GM13976 (cell line): ENCODE measurements around the gene TSHB.

Experiments
- DNase-seq: peaks from one replicate; pipeline ENCODE4 v3.0.0; 2012; ENCODE audit warnings: low spot score
- in situ Hi-C: fragments of 300-500 bp; cut with MboI; formaldehyde crosslinking; loops from one replicate; pipeline ENCODE4 v1.12.0; 2022; ENCODE audit warnings: low sequenced_read_pairs, mixed read lengths, inconsistent platforms; ENCODE audit not compliant: unreplicated experiment
- TF ChIP-seq, protein P1 (sequence below): IDR thresholded peaks from 2 replicates; pipeline ENCODE4 v1.5.1; 2012; ENCODE audit warnings: borderline replicate concordance, mild to moderate bottlenecking; ENCODE audit not compliant: insufficient read depth; ENCODE audit errors: extremely low read depth, missing control alignments, control extremely low read depth

TSHB gene

DNA sequence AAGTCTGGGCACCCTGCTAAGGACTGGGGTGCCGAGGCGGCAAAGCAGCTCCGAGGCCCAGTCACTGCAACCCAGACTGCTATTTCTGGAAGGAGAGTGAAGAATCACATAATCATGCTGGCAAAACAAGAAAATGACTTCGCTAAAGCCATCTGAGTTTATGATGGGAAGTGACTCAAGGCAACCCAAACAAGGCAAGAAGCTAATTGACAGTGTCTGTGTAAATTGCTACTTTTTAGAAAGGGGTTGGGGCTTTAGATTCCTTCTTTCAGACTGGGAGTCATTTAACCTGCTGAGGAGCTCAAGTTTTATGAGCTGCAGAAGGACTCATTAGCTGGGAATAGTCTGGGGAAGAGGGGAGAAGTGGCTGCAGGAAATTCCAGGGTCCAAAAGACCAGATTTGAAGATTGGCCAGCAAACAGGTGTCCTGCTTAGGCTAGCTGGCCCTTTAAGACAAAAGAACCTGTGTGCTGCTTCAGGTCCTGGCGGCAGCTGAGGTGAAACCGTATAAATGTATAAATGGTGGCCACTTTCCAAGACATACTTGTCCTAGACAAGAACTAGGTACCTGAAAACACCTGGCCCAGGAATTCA lies 28.1 kb downstream of the TSHB start:
- TF ChIP-seq, protein P1, sequence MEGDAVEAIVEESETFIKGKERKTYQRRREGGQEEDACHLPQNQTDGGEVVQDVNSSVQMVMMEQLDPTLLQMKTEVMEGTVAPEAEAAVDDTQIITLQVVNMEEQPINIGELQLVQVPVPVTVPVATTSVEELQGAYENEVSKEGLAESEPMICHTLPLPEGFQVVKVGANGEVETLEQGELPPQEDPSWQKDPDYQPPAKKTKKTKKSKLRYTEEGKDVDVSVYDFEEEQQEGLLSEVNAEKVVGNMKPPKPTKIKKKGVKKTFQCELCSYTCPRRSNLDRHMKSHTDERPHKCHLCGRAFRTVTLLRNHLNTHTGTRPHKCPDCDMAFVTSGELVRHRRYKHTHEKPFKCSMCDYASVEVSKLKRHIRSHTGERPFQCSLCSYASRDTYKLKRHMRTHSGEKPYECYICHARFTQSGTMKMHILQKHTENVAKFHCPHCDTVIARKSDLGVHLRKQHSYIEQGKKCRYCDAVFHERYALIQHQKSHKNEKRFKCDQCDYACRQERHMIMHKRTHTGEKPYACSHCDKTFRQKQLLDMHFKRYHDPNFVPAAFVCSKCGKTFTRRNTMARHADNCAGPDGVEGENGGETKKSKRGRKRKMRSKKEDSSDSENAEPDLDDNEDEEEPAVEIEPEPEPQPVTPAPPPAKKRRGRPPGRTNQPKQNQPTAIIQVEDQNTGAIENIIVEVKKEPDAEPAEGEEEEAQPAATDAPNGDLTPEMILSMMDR = no peak
- DNase-seq = no peak
- in situ Hi-C loops = no loop called here

DNA sequence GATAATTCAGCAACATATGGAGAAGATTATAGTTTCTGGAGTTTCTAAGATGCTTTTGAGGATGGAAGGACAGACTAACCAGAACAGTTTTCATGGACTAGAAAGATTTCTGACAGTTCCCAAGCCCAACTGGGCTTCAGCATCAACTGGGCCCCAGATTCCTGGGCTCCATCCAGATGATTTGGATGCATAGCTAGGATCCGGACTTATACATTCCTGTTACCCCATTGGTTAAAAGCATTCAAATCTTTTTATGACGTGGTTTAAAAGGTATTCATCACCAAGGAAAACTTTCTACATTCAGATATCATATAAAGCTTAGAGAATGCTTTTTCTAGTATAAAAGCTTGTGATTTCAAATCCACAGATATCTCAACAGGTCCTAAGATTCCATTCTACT lies 29.7 kb downstream of the TSHB start:
- TF ChIP-seq, protein P1 = no peak
- in situ Hi-C loops = no loop called here

DNA sequence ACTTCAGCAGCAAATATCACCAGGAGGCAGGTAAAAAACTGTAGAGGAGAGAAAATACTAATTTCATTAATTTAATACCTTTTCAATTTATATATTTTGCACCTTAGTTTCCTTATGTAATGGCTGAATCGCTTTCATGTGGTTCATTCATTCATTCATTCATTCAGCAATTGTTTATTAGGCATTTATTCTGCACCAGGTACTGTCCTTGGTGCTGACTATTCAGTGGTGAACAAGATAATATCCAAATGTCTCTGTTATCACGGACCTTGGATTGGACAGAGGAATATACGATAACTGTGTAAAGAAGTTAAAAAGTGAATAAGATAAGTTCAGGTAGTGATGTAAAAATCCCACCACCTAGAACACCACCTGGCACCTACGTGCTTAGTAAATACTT lies 30.9 kb downstream of the TSHB start:
- TF ChIP-seq, protein P1 = no peak
- in situ Hi-C loops = no loop called here
- DNase-seq = no peak

More for the DNA sequence above, 29.7 kb downstream of the TSHB start:
- DNase-seq = no peak

DNA sequence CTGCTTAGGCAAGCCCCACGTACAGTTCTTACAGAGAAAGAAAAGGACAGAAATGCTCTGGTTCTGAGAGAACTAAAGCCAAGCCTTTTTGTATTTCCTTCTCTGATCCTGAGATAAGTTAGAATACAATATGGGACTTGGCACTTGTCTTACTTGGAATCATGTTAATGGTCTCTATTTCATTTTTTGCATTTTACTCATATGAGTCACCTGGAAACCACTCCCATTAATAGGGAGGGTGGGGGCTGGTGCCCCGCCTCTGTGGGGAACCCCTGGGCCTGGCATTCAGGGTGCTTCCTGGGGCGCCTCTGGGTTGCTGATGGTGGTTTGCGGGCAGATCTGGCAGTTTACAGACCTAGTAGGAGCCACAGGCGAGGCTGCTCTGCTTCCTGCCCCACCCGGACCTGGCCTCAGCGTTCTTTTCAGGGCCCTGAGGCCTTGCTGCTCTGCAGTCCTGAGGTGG lies 32.9 kb downstream of the TSHB start:
- TF ChIP-seq, protein P1 = no peak
- DNase-seq = no peak
- in situ Hi-C loops = no loop called here

DNA sequence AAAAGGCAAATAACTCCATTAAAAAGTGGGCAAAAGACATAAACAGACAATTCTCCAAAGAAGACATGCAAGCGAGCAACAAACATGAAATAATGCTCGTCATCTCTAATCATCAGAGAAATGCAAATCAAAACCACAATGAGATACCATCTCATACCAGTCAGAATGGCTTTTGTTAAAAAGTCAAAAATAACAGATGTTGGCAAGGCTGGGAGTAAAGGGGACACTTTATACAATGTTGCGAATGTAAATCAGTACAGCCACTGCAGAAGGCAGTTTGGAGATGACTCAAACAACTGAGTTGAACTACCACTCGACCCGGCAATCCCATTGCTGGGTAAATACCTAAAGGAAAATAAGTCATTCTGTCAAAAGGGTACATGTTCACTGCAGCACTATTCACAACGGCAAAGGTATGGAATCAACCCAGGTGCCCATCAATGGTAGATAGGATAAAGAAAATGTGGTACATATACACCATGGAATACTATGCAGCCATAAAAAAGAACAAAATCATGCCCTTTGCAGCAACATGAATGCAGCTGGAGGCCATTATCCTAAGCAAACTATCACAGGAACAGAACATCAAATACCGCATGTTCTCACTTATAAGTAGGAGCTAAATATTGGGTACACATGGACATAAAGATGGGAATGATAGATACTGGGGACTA lies 33.7 kb downstream of the TSHB start:
- in situ Hi-C loops = no loop called here
- TF ChIP-seq, protein P1 = no peak
- no peak for DNase-seq

DNA sequence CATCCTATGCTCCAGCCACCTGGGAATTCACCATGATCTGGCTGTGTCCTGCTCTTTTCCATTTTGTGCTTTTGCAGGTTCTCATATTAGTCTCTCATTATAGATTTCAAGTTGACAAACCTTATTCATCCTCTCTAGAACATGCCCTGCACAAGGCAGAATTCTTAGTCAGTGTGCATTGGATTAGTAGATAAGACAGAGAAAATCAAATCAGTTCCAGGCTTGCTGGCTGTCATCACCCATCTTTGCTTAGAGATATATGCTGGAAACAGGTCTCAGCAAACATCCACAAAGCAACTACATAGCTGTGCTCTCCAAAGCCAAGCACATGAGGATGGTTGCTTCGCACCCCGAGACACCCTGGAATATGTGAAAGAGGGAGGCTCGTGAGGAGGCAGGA lies 34.8 kb downstream of the TSHB start:
- TF ChIP-seq, protein P1 = no peak
- no peak for DNase-seq
- in situ Hi-C loops = no loop called here

DNA sequence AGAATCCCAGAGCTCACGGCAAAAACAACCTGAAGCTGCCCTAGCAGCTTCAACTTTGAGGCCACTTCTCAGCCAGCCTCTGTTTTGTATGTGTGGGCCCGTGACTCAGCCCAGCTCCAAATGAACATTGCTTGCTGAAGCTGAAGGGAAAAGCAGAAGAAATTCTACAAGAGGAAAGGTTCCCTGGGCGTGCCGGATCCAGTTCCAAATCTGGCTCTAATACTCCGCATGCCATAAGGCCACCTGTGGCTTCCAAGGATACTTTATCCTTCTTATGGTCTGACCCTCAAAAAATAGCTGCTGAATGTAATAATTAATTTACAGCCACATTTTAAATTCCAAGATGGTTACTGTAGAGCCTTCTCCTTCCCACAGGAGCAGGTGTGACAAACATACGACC lies 35.4 kb downstream of the TSHB start:
- TF ChIP-seq, protein P1 = no peak
- in situ Hi-C loops = no loop called here
- DNase-seq = no peak
